HG03520 (cell line): Measurements from ENCODE around the gene PPP1R16B.
A peak's percentile ranks its signal among the peaks of the same experiment; 100 is the strongest.

Source experiments
- ATAC-seq: cut with Tn5 transposase; IDR thresholded peaks from one replicate; pipeline ENCODE4 v1.9.1; 2021; ENCODE audit warnings: mild to moderate bottlenecking, moderate library complexity; ENCODE audit not compliant: unreplicated experiment

Gene PPP1R16B

GRCh38 chr20:38893565-38894090 is 88.1 kb downstream of the PPP1R16B start:
- ATAC-seq, result no peak

GRCh38 chr20:38894091-38894847 is 88.8 kb downstream of the PPP1R16B start:
- ATAC-seq, result no peak

- ATAC-seq, result no peak
Observed at GRCh38 chr20:38895098-38895949, 89.8 kb downstream of the PPP1R16B start.

GRCh38 chr20:38896009-38896594 is 90.6 kb downstream of the PPP1R16B start:
- no peak for ATAC-seq

GRCh38 chr20:38897267-38897666 is 91.8 kb downstream of the PPP1R16B start:
- no peak for ATAC-seq

- ATAC-seq, result no peak
Observed at GRCh38 chr20:38900606-38901005, 95.1 kb downstream of the PPP1R16B start.

- ATAC-seq, result no peak
Observed at GRCh38 chr20:38902601-38903000, 97.1 kb downstream of the PPP1R16B start.

- no peak for ATAC-seq
Observed at GRCh38 chr20:38903335-38903734, 97.8 kb downstream of the PPP1R16B start.

- no peak for ATAC-seq
Observed at GRCh38 chr20:38905375-38905774, 99.9 kb downstream of the PPP1R16B start.

- no peak for ATAC-seq
Observed at GRCh38 chr20:38907918-38908677, 102.6 kb downstream of the PPP1R16B start.

- no peak for ATAC-seq
Observed at GRCh38 chr20:38915355-38915754, 109.9 kb downstream of the PPP1R16B start.

GRCh38 chr20:38917657-38918056 is 112.2 kb downstream of the PPP1R16B start:
- no peak for ATAC-seq

- ATAC-seq, result no peak
Observed at GRCh38 chr20:38918172-38918571, 112.7 kb downstream of the PPP1R16B start.

GRCh38 chr20:38919683-38920082 is 114.2 kb downstream of the PPP1R16B start:
- no peak for ATAC-seq

GRCh38 chr20:38920411-38920810 is 114.9 kb downstream of the PPP1R16B start:
- ATAC-seq, result no peak

- ATAC-seq, result no peak
Observed at GRCh38 chr20:38920851-38921250, 115.4 kb downstream of the PPP1R16B start.

- ATAC-seq, result no peak
Observed at GRCh38 chr20:38924718-38925117, 119.2 kb downstream of the PPP1R16B start.

- ATAC-seq, result peak; percentile 87
Observed at GRCh38 chr20:38926142-38926933, 120.8 kb downstream of the PPP1R16B start, which contains the start of gene FAM83D. Gene FAM83D, plus strand, starts transcription at chr20:38926417. Its CDS starts 26 bp downstream, at chr20:38926443.

GRCh38 chr20:38926934-38927616 is 121.6 kb downstream of the PPP1R16B start:
- ATAC-seq, result peak; percentile 3
